ENCODE results near the gene STAC. TPM values are rescaled to one million over a fixed set of nuclear protein-coding genes. Genes with fewer than 3 reads are reported as not detected.

Gene STAC
- total and polyA plus RNA-seq, 8 donors, result 0.12 to 0.37 (median 0.16) TPM; not detected in 3

GRCh38 chr3:36364260-36364659, 16.0 kb upstream of the STAC start:
- intact Hi-C loops (cut with DNase I), result no loop called here
- ATAC-seq, result no peak
- H3K27ac ChIP-seq, result no peak overlapping the region
- H3K9me3 ChIP-seq, result no peaks in the 10 kb centered on the region
- no peaks in the 10 kb centered on the region for H3K36me3 ChIP-seq
- FAIRE-seq, result no peak
- H3K27me3 ChIP-seq, result no peaks in the 10 kb centered on the region
- no peak overlapping the region for H3K4me3 ChIP-seq
- 65 to 72% methylated on average over 4 of the region's 4 CpGs for WGBS, 2 donors
- DNase-seq, result no peak
- no peak for TF ChIP-seq CTCF (IDR thresholded peaks at IDR 0.05)
- no peaks in the 10 kb centered on the region for H3K4me1 ChIP-seq

GRCh38 chr3:36365829-36366228, 14.5 kb upstream of the STAC start:
- intact Hi-C loops (cut with DNase I), result no loop called here
- ATAC-seq, result no peak
- no peak overlapping the region for H3K4me3 ChIP-seq
- H3K4me1 ChIP-seq, result no peaks in the 10 kb centered on the region
- no peak for TF ChIP-seq CTCF (IDR thresholded peaks at IDR 0.05)
- no peak for FAIRE-seq
- no peaks in the 10 kb centered on the region for H3K36me3 ChIP-seq
- H3K9me3 ChIP-seq, result no peaks in the 10 kb centered on the region
- no peak for DNase-seq
- WGBS, 2 donors, result 65 to 72% methylated on average over 3 of the region's 3 CpGs
- no peaks in the 10 kb centered on the region for H3K27me3 ChIP-seq
- no peak overlapping the region for H3K27ac ChIP-seq

GRCh38 chr3:36366308-36366707, 14.0 kb upstream of the STAC start:
- no peak overlapping the region for H3K27ac ChIP-seq
- intact Hi-C loops (cut with DNase I), result no loop called here
- H3K4me1 ChIP-seq, result no peaks in the 10 kb centered on the region
- 53 to 67% methylated on average over 4 of the region's 4 CpGs for WGBS, 2 donors
- no peaks in the 10 kb centered on the region for H3K27me3 ChIP-seq
- no peaks in the 10 kb centered on the region for H3K9me3 ChIP-seq
- TF ChIP-seq CTCF (IDR thresholded peaks at IDR 0.05), result no peak
- no peaks in the 10 kb centered on the region for H3K36me3 ChIP-seq
- ATAC-seq (no peak), FAIRE-seq (no peak), DNase-seq (no peak)
- H3K4me3 ChIP-seq, result no peak overlapping the region

- DNase-seq, result no peak
- no peaks in the 10 kb centered on the region for H3K4me1 ChIP-seq
- no peak overlapping the region for H3K4me3 ChIP-seq
- no peak for TF ChIP-seq CTCF (IDR thresholded peaks at IDR 0.05)
- no peak overlapping the region for H3K27ac ChIP-seq
- no peaks in the 10 kb centered on the region for H3K9me3 ChIP-seq
- intact Hi-C loops (cut with DNase I), result no loop called here
- H3K27me3 ChIP-seq, result no peaks in the 10 kb centered on the region
- FAIRE-seq, result no peak
- no peaks in the 10 kb centered on the region for H3K36me3 ChIP-seq
- 78 to 92% methylated on average over 3 of the region's 3 CpGs for WGBS, 2 donors
- ATAC-seq, result no peak
These were observed 12.3 kb upstream of the STAC start for GRCh38 chr3:36367912-36368573.

GRCh38 chr3:36372534-36372935, 7.8 kb upstream of the STAC start:
- H3K4me3 ChIP-seq, result no peak overlapping the region
- no peak for FAIRE-seq

More at GRCh38 chr3:36372534-36372935, 7.8 kb upstream of the STAC start:
- H3K36me3 ChIP-seq, result no peaks in the 10 kb centered on the region
- H3K27ac ChIP-seq, result no peak overlapping the region
- H3K4me1 ChIP-seq, result no peaks in the 10 kb centered on the region
- ATAC-seq, result no peak
- H3K9me3 ChIP-seq, result no peaks in the 10 kb centered on the region
- DNase-seq, result no peak
- no peak for TF ChIP-seq CTCF (IDR thresholded peaks at IDR 0.05)
- H3K27me3 ChIP-seq, result no peaks in the 10 kb centered on the region
- intact Hi-C loops (cut with DNase I), result no loop called here
